ENCODE data around the gene KCTD7.
"Not testable (repeated sequence)": the region's sequence is repeated elsewhere in the genome, so short reads cannot be mapped to it uniquely, and the experiment has no call there.

KCTD7 gene

DNA sequence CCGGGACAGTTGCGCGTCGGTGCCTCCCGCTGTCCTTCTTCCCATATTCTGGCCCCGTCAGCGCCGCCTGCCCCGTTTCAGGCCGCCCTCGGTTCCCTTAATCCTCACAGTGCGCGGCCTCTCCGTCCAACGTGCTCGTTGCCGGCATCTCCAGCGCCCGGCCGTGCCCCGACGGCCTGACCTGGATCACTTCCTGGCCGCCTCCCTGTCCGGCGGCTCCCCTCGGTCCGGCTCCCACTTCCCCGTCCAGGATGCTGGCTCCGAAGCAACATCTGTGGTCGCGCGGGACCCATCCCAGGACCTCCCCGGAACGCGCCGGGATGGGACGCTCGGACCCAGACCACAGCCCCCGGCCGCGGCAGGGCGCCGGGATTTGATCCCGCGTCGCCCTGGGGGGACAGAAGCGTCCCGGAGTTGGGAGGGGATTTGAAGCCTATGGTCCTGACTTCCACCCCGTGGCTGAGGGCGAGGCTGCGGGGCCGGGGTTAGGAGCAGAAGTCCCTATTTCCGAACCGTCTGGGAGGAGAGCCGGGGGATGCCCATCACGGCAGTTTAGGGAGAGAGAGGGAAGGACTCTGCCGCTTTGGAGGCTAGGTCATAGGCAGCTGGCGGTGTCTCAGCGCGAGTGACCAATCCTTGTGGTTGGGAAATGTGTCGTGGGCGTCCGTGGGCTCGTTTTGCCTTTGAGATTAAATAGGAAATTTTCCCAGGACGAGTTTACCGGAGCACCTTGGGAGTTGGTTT, 53.8 kb downstream of the KCTD7 start:
- no peak for DNase-seq (ENCODE audit: low read depth in 2 of 2)

DNA sequence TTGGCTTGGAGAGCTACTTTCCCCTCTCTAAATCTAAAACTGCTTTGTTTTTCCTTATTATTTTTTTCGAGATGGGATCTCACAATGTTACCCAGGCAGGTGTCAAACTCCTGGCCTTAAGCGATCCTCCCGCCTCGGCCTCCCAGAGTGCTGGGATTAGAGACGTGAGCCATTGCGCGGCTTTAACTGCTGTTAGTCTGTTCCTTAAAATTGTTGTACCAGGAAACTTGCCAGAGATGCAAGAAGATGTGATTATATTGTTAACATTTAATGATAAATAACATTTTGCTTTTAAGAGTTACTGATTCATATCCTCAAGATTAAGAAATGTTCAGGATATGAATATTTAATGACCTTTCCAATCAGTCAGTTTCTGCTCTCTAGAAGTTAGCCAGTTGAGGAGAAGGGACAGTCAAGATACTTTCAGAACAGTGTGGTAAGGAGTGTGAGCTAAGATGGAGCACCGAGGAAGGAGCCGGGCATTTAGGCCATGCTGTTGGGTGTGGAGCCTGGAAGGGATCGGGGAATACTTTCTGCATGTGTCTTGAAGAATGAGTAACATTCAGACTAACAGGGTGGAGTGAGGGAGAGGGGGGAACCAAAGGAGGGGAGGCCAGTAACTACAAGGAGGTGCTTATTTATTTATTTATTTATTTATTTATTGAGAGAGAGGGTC, 54.6 kb downstream of the KCTD7 start:
- DNase-seq (ENCODE audit: low read depth in 2 of 2) = not testable (repeated sequence)

DNA sequence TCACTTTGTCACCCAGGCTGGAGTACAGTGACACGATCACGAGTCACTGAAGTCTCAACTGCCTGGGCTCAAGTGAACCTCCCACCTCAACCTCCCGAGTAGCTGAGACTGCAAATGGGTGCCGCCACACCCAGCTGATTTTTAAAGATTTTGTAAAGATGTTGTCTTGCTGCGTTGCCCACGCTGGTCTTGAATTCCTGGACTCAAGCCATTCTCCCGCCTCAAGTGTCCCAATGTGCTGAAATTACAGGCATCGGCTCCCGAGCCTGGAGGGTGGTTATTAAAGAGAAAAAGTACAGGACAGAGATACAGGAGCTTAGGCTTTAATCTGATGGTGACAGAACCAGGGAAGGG, 55.1 kb downstream of the KCTD7 start:
- no peak for DNase-seq (ENCODE audit: low read depth in 2 of 2)

DNA sequence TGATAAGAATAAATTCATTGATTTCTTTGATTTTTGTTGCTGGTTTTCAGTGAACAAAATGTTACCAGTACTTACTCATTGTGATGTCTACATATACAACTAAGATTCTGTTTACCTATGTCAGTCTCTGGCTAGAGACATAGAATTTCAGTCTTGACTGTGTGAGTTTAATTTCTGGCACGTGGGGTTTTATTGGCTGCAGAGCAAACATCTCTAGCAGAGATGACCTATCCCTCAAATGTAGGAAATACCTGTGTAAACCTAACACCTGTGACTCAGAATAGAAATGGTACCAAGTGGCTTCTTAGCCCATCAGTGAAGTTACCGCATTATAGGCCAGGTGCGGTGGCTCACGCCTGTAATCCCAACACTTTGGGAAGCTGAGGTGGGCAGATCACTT, 57.0 kb downstream of the KCTD7 start:
- not testable (repeated sequence) for DNase-seq (ENCODE audit: low read depth in 2 of 2)

DNA sequence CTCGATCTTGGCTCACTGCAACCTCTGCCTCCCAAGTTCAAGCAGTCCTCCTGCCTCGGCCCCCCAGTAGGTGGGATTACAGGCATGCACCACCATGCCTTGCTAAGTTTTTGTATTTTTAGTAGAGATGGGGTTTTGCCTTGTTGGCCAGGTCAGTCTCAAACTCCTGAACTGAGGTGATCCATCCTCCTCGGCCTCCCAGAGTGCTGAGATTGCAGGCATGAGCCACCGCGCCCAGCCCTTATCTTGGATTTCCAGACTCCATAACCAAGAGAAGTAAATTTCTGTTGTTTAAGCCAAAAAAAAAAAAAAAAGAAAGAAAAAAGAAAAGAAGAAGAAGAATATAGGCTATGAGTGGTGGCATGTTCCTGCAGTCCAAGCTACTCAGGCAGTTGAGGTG, 58.5 kb downstream of the KCTD7 start:
- no peak for DNase-seq (ENCODE audit: low read depth in 2 of 2)

DNA sequence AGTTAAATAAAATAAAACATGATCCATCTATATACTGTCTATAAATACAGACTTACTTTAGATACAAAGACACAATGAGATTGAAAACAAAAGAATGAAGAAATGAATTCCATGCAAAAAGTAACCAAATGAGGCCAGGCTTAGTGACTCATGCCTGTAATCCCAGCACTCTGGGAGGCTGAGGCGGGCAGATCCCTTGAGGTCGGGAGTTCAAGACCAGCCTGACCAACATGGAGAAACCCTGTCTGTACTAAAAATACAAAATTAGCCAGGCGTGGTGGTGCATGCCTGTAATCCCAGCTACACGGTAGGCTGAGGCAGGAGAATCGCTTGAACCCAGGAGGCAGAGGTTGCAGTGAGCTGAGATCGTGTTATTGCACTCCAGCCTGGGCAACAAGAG, 59.0 kb downstream of the KCTD7 start:
- DNase-seq (ENCODE audit: low read depth in 2 of 2) = not testable (repeated sequence)

DNA sequence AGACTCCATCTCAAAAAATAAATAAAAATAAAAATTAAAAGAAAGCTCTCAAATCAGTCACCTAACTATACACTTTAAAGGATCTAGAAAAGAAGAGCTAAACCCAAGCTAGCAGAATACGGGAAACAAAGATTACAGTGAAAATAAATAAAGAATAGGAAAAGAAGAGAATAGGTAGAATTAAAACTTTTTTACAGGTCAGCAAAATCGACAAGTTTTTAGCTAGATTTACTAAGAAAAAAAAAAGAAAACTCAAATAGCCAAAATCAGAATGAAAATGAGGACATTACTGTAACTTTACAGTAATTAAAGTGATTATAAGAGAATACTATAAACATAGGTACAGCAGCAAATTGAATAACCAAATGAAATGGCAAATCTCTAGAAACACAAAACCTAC, 60.4 kb downstream of the KCTD7 start:
- DNase-seq (ENCODE audit: low read depth in 2 of 2) = no peak

DNA sequence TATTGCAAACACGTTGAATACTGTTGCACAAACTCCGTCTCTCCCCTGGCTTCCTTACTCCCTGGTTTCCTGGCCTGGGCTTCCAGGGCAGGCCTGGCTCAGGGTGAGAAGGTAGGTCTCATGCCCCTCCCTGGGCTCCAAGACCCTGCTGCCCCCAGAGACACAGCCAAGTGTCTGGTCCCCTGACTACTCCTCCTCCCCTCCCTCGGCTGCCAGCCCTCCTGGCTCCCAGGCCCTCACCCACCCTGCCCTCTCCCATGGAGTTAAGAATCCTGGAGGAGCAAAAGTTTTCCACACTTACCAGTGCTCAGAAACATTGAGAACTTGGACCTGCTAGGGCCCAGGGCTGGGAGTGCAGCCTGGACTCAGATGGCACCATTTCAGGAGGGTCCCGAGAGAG, 64.7 kb downstream of the KCTD7 start:
- no peak for DNase-seq (ENCODE audit: low read depth in 2 of 2)

All from fibroblast of skin of left quadriceps (primary cell).